SK-N-SH (cell line): Measurements from ENCODE around the gene ZNF784. TPM values are rescaled to one million over a fixed set of nuclear protein-coding genes. Genes with fewer than 3 reads are reported as not detected.

Experiments
- CTCF ChIA-PET: fragments of 300-600, 350-600 bp; formaldehyde crosslinking; extraction: SDS; loops from one replicate; lab custom pipeline; 2021; lab: Yijun Ruan, JAX
- POLR2A ChIA-PET: fragments of 350-600 bp; sonication (Branson Sonifier 250); formaldehyde crosslinking; extraction: SDS; loops from one replicate; lab custom pipeline; 2020; ENCODE audit warnings: antibody characterized with exemption, inconsistent platforms; lab: Yijun Ruan, JAX
- DNase-seq: peaks from one replicate; pipeline ENCODE4 v3.0.0; 2012
- H2AFZ ChIP-seq: fragments of 200-600 bp; sonication (generic); 2 replicates; pipeline ENCODE4 v1.8.1; 2016; ENCODE audit warnings: antibody characterized with exemption, mild to moderate bottlenecking, low read depth
- H3F3A ChIP-seq: fragments of 200-600 bp; sonication (generic); replicated peaks from 2 replicates; pipeline ENCODE3; 2016; ENCODE audit warnings: antibody characterized with exemption, mild to moderate bottlenecking; ENCODE audit not compliant: insufficient read depth
- H3K27ac ChIP-seq, 2 experiments: fragments of 200-500 bp in 1 of 2; fragments of 200-600 bp in 1 of 2; sonication (Bioruptor generic) in 1 of 2; sonication (generic), shearing (Covaris generic) in 1 of 2; 2 replicates each; pipeline versions ENCODE4 v1.5.1 to v1.6.1; 2014 to 2016; ENCODE audit warnings: low read depth in 2 of 2, inconsistent platforms in 1 of 2, low read length in 1 of 2, mild to moderate bottlenecking in 1 of 2, mixed read lengths in 1 of 2
- H3K27me3 ChIP-seq: fragments of 200-600 bp; sonication (generic), shearing (Covaris generic); 2 replicates; pipeline ENCODE4 v1.6.1; 2016; ENCODE audit warnings: mixed run types; ENCODE audit not compliant: insufficient read depth
- H3K36me3 ChIP-seq, 2 experiments: fragments of 200-500 bp in 1 of 2; fragments of 200-600 bp in 1 of 2; sonication (Bioruptor generic) in 1 of 2; sonication (generic) in 1 of 2; replicated peaks in 1 of 2; 2 replicates each; pipeline versions ENCODE3 to v1.5.1; 2014 to 2016; ENCODE audit warnings: low read length in 1 of 2, mild to moderate bottlenecking in 1 of 2; ENCODE audit not compliant: insufficient read depth in 2 of 2, control insufficient read depth in 1 of 2
- H3K4me1 ChIP-seq, 2 experiments: fragments of 200-500 bp in 1 of 2; fragments of 200-600 bp in 1 of 2; sonication (Bioruptor generic) in 1 of 2; sonication (generic), shearing (Covaris generic) in 1 of 2; 2 replicates each; pipeline versions ENCODE4 v1.5.1 to v1.6.1; 2014 to 2016; ENCODE audit warnings: low read depth in 1 of 2, low read length in 1 of 2, mixed run types in 1 of 2; ENCODE audit not compliant: insufficient read depth in 2 of 2, control insufficient read depth in 1 of 2
- H3K4me2 ChIP-seq: fragments of 200-600 bp; sonication (generic), shearing (Covaris generic); 2 replicates; pipeline ENCODE4 v1.6.1; 2017; ENCODE audit warnings: mixed run types
- H3K4me3 ChIP-seq, 2 experiments: fragments of 200-500 bp in 1 of 2; fragments of 200-600 bp in 1 of 2; sonication (Bioruptor generic) in 1 of 2; sonication (generic), shearing (Covaris generic) in 1 of 2; 2 replicates each; pipeline versions ENCODE4 v1.5.1 to v1.8.1; 2014 to 2016; ENCODE audit warnings: low read depth in 2 of 2, inconsistent platforms in 1 of 2, low read length in 1 of 2, mild to moderate bottlenecking in 1 of 2, mixed read lengths in 1 of 2, moderate library complexity in 1 of 2
- H3K79me2 ChIP-seq: fragments of 200-600 bp; sonication (generic); 2 replicates; pipeline ENCODE4 v1.8.1; 2017; ENCODE audit warnings: mild to moderate bottlenecking; ENCODE audit not compliant: insufficient read depth
- H3K9ac ChIP-seq: fragments of 200-600 bp; sonication (generic); 2 replicates; pipeline ENCODE4 v1.6.1; 2017; ENCODE audit warnings: mixed run types
- H3K9me2 ChIP-seq: fragments of 200-600 bp; sonication (generic); 2 replicates; pipeline ENCODE4 v1.6.1; 2017; ENCODE audit warnings: mixed run types
- H3K9me3 ChIP-seq: fragments of 200-600 bp; sonication (generic); 2 replicates; pipeline ENCODE4 v1.6.1; 2017; ENCODE audit warnings: mixed run types, mild to moderate bottlenecking, moderate library complexity
- H4K20me1 ChIP-seq: fragments of 200-600 bp; sonication (generic); 2 replicates; pipeline ENCODE4 v1.6.1; 2017; ENCODE audit warnings: mild to moderate bottlenecking, mixed run types; ENCODE audit not compliant: insufficient read depth
- CHD2 ChIP-seq: fragments of 150-350 bp; IDR thresholded peaks from 2 replicates; pipeline ENCODE4 v1.6.1; 2018; ENCODE audit warnings: low read length; ENCODE audit not compliant: partially characterized antibody
- EP300 ChIP-seq, 2 experiments: IDR thresholded peaks; 2 replicates each; pipeline versions ENCODE4 v1.4.0 to v1.6.1; 2012; ENCODE audit warnings: borderline replicate concordance in 1 of 2, low read depth in 1 of 2, low read length in 1 of 2
- FOXJ3 ChIP-seq: sonication (generic); formaldehyde crosslinking; IDR thresholded peaks from 2 replicates; pipeline ENCODE4 v1.5.1; 2020; ENCODE audit warnings: mild to moderate bottlenecking, missing genetic modification reagents
- FOXM1 ChIP-seq: IDR thresholded peaks from 2 replicates; pipeline ENCODE4 v1.4.0; 2012; ENCODE audit warnings: low read depth, mild to moderate bottlenecking
- GABPA ChIP-seq: IDR thresholded peaks from 2 replicates; pipeline ENCODE4 v1.4.0; 2012; ENCODE audit warnings: low read depth, mild to moderate bottlenecking
- MAX ChIP-seq: IDR thresholded peaks from 2 replicates; pipeline ENCODE4 v1.4.0; 2012; ENCODE audit warnings: low read depth
- MEF2A ChIP-seq: IDR thresholded peaks from 2 replicates; pipeline ENCODE4 v1.4.0; 2012; ENCODE audit warnings: low read depth, borderline replicate concordance
- NRF1 ChIP-seq: IDR thresholded peaks from 2 replicates; pipeline ENCODE4 v1.6.1; 2012; ENCODE audit warnings: low read depth, mild to moderate bottlenecking, low read length
- POLR2AphosphoS5 ChIP-seq: IDR thresholded peaks from 2 replicates; pipeline ENCODE4 v1.6.1; 2012; ENCODE audit warnings: low read depth, low read length
- RAD21 ChIP-seq: IDR thresholded peaks from 2 replicates; pipeline ENCODE4 v1.6.1; 2012; ENCODE audit warnings: mild to moderate bottlenecking, low read length
- RCOR1 ChIP-seq: fragments of 150-350 bp; IDR thresholded peaks from 2 replicates; pipeline ENCODE4 v1.6.1; 2017; ENCODE audit warnings: antibody characterized with exemption, low read length
- RFX5 ChIP-seq: IDR thresholded peaks from 2 replicates; pipeline ENCODE4 v1.6.1; 2012; ENCODE audit warnings: mild to moderate bottlenecking, improper control_type of control experiment, low read length
- RXRA ChIP-seq: IDR thresholded peaks from 2 replicates; pipeline ENCODE4 v1.4.0; 2012; ENCODE audit warnings: low read depth, mild to moderate bottlenecking, borderline replicate concordance
- SIN3A ChIP-seq: IDR thresholded peaks from 2 replicates; pipeline ENCODE4 v1.6.1; 2012; ENCODE audit warnings: low read depth, mild to moderate bottlenecking, low read length, moderate library complexity, borderline replicate concordance
- TAF1 ChIP-seq: IDR thresholded peaks from 2 replicates; pipeline ENCODE4 v1.6.1; 2012; ENCODE audit warnings: low read depth, mild to moderate bottlenecking, low read length, moderate library complexity, borderline replicate concordance
- TEAD4 ChIP-seq: IDR thresholded peaks from 2 replicates; pipeline ENCODE4 v1.4.0; 2012; ENCODE audit warnings: mild to moderate bottlenecking, borderline replicate concordance; ENCODE audit not compliant: insufficient read depth
- ZBTB33 ChIP-seq: IDR thresholded peaks from 2 replicates; pipeline ENCODE4 v1.4.0; 2012; ENCODE audit warnings: low read depth, borderline replicate concordance
- WGBS: methylation state at CpG from one replicate; pipeline ENCODE4 v1.1.6; 2017; ENCODE audit warnings: low lambda C conversion rate; 5-methylcytosine and 5-hydroxymethylcytosine counted together
- polyA plus RNA-seq, 3 experiments: library from polyadenylated mRNA; depleted of rRNA; stranded (reverse); fragments of >200 nt; gene quantifications; 2 replicates each; pipeline ENCODE4 v1.2.3, GENCODE V29; 2012
- TF ChIP-seq, protein P1 (sequence below): IDR thresholded peaks from 2 replicates; pipeline ENCODE4 v1.4.0; 2012; ENCODE audit warnings: low read depth, borderline replicate concordance
- TF ChIP-seq, protein P2 (sequence below): fragments of 200-600 bp; sonication (generic); IDR thresholded peaks from 2 replicates; pipeline ENCODE4 v1.6.1; 2017; ENCODE audit warnings: antibody characterized with exemption, mild to moderate bottlenecking, moderate library complexity
- TF ChIP-seq, protein P3 (sequence below): fragments of 150-350 bp; IDR thresholded peaks from 2 replicates; pipeline ENCODE4 v1.6.1; 2017; ENCODE audit warnings: antibody characterized with exemption, low read length, low read depth, borderline replicate concordance

Gene ZNF784
- polyA plus RNA-seq, 1 of the 3 experiments (the other 2 are of a cell fraction), result 5.5 TPM

DNA sequence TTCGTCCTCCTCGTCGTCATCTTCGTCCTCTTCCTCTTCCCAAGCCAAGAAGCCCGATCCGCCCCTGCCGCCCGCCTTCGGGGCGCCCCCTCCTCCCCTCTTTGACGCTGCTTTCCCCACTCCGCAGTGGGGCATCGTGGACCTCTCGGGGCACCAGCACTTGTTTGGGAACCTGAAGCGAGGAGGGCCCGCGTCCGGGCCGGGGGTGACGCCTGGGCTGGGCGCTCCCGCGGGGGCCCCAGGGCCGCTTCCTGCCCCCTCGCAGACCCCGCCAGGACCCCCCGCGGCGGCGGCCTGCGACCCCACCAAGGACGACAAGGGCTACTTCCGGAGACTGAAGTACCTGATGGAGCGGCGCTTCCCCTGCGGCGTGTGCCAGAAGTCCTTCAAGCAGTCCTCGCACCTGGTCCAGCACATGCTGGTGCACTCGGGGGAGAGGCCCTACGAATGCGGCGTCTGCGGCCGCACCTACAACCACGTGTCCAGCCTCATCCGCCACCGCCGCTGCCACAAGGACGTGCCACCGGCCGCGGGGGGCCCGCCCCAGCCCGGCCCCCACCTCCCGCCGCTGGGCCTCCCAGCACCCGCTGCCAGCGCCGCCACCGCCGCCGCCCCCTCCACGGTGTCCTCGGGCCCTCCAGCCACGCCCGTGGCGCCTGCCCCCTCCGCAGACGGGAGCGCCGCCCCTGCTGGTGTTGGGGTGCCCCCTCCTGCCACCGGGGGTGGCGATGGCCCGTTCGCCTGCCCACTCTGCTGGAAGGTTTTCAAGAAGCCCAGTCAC lies 10.2 kb downstream of the ZNF784 start:
- peak; percentile 26 for DNase-seq
- H4K20me1 ChIP-seq, result peaks cover 32% of the 10 kb centered on the region
- 95% methylated on average over 58 of the region's 75 CpGs for WGBS
- peaks cover 40% of the 10 kb centered on the region for H3K79me2 ChIP-seq
- H2AFZ ChIP-seq, result no peak overlapping the region
- no peak overlapping the region for H3K27ac ChIP-seq
- ChIA-PET CTCF (interaction anchor here (1.3 kb wide), 1 partner anchor 18 kb away, joined by 4 read pairs; no protein-coding TSS in a partner anchor), POLR2A (no interaction called here)
- peaks cover 12 to 41% of the 10 kb centered on the region in 2 experiments for H3K36me3 ChIP-seq
- H3K9me2 ChIP-seq, result no peaks in the 10 kb centered on the region
- peaks cover 2% of the 10 kb centered on the region for H3F3A ChIP-seq
- no peaks in the 10 kb centered on the region; a peak in 1 of 4 replicates for H3K4me1 ChIP-seq
- no peak overlapping the region for H3K4me3 ChIP-seq
- no peak overlapping the region for H3K4me2 ChIP-seq
- TF ChIP-seq NRF1 (no peak), MAX (no peak), SIN3A (no peak), GABPA (no peak), ZBTB33 (no peak), EP300 (IDR thresholded peaks at IDR 0.05; ENCODE audit: borderline replicate concordance in 1 of 2, low read depth in 1 of 2, low read length in 1 of 2) (no peak), CHD2 (no peak), POLR2AphosphoS5 (no peak), TEAD4 (no peak), RCOR1 (no peak), RAD21 (no peak), FOXM1 (no peak), MEF2A (no peak), FOXJ3 (CRISPR knock-in tag) (no peak), TAF1 (no peak), RXRA (no peak), RFX5 (no peak)
- TF ChIP-seq, protein P1, sequence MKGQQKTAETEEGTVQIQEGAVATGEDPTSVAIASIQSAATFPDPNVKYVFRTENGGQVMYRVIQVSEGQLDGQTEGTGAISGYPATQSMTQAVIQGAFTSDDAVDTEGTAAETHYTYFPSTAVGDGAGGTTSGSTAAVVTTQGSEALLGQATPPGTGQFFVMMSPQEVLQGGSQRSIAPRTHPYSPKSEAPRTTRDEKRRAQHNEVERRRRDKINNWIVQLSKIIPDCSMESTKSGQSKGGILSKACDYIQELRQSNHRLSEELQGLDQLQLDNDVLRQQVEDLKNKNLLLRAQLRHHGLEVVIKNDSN, result no peak
- TF ChIP-seq, protein P2, sequence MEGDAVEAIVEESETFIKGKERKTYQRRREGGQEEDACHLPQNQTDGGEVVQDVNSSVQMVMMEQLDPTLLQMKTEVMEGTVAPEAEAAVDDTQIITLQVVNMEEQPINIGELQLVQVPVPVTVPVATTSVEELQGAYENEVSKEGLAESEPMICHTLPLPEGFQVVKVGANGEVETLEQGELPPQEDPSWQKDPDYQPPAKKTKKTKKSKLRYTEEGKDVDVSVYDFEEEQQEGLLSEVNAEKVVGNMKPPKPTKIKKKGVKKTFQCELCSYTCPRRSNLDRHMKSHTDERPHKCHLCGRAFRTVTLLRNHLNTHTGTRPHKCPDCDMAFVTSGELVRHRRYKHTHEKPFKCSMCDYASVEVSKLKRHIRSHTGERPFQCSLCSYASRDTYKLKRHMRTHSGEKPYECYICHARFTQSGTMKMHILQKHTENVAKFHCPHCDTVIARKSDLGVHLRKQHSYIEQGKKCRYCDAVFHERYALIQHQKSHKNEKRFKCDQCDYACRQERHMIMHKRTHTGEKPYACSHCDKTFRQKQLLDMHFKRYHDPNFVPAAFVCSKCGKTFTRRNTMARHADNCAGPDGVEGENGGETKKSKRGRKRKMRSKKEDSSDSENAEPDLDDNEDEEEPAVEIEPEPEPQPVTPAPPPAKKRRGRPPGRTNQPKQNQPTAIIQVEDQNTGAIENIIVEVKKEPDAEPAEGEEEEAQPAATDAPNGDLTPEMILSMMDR, result no peak
- TF ChIP-seq, protein P3, sequence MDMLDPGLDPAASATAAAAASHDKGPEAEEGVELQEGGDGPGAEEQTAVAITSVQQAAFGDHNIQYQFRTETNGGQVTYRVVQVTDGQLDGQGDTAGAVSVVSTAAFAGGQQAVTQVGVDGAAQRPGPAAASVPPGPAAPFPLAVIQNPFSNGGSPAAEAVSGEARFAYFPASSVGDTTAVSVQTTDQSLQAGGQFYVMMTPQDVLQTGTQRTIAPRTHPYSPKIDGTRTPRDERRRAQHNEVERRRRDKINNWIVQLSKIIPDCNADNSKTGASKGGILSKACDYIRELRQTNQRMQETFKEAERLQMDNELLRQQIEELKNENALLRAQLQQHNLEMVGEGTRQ, result no peak
- TF ChIP-seq, all 33 proteins: peak for 0
- Histone ChIP-seq H3K9ac (no peak overlapping the region), H3K27me3 (no peaks in the 10 kb centered on the region), H3K9me3 (no peaks in the 10 kb centered on the region)
